Left lung (tissue), 10 donors: ENCODE measurements around the gene AKR1B15. TPM values are rescaled to one million over a fixed set of nuclear protein-coding genes. Genes with fewer than 3 reads are reported as not detected.

Experiments
- ATAC-seq: fragments of 200-7000 bp; cut with Tn5 transposase; one replicate; pipeline ENCODE4 v1.9.1; 2020; ENCODE audit warnings: moderate library complexity
- DNase-seq, 4 donors: peaks; one replicate each; pipeline ENCODE4 v3.0.0-alpha.2; 2013 to 2020
- H3K27ac ChIP-seq, 2 donors: fragments of 200-600 bp; sonication (generic) in 1 of 2; one replicate each; pipeline versions ENCODE4 v1.5.0 to v1.8.0; 2020 to 2021
- H3K27me3 ChIP-seq, 2 donors: fragments of 200-600 bp; sonication (generic) in 1 of 2; one replicate each; pipeline versions ENCODE4 v1.5.0 to v1.8.0; 2020 to 2021
- H3K36me3 ChIP-seq, 2 donors: fragments of 200-600 bp; sonication (generic) in 1 of 2; one replicate each; pipeline versions ENCODE4 v1.5.0 to v1.8.0; 2020 to 2021
- H3K4me1 ChIP-seq, 2 donors: fragments of 200-600 bp; one replicate each; pipeline ENCODE4 v1.8.0; 2021
- H3K4me3 ChIP-seq, 2 donors: fragments of 200-600 bp; sonication (generic) in 1 of 2; one replicate each; pipeline versions ENCODE4 v1.5.0 to v1.8.0; 2020 to 2021; ENCODE audit warnings: mild to moderate bottlenecking in 1 of 2
- H3K9me3 ChIP-seq, 2 donors: fragments of 200-600 bp; sonication (generic) in 1 of 2; one replicate each; pipeline versions ENCODE4 v1.5.0 to v1.8.0; 2020 to 2021
- intact Hi-C, 2 donors: fragments of 100-400 bp; cut with DNase I; formaldehyde crosslinking; loops; one replicate each; pipeline versions ENCODE4 v1.11.2 to v1.14.2; 2022
- polyA plus RNA-seq, 6 donors: library from polyadenylated mRNA; unstranded; fragments of 120-200 nt; gene quantifications; one replicate each; pipeline ENCODE4 v1.2.1, GENCODE V29; 2013; ENCODE audit not compliant: insufficient read length in 6 of 6
- total RNA-seq, 2 donors: library from RNA; stranded (reverse); fragmentation: NEBNext Ultra II Directional; extraction: Animal tissue kit (Norgen Biotek cat#: 25700); gene quantifications; one replicate each; pipeline ENCODE4 v1.2.1, GENCODE V29; 2021
- TF ChIP-seq, protein P1 (sequence below), 2 donors: fragments of 200-600 bp; sonication (generic) in 1 of 2; IDR thresholded peaks; one replicate each; pipeline versions ENCODE4 v1.5.0 to v1.8.0; 2021; ENCODE audit warnings: antibody characterized with exemption in 2 of 2
- donor health status: DM: no; HTN: yes; CAD: no.
- donor health status: DM: no; HTN: no; CAD: no.

Gene AKR1B15
- total and polyA plus RNA-seq, 8 donors = 0.09 to 0.19 (median 0.14) TPM; not detected in 3

DNA sequence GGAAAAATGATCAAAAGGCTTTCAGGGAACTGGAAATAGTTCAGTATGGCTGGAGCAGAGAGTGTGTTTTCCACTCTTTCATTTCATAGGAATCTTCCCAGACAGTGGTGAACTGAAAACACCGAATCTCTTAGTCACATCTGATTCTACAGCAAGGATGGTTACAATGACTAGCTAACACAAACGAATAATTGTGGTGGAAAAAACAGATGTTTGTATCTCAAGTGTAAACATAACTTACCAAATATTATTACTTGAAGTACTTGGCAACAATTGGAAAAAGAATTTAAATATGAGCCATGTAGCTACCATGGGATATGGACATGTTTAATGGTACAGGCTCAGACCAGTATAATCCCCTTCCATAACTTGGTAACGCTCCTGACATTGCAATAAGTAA lies 76.6 kb downstream of the AKR1B15 start:
- Histone ChIP-seq H3K27ac (no peak overlapping the region), H3K4me1 (no peaks in the 10 kb centered on the region), H3K4me3 (no peak overlapping the region), H3K36me3 (no peaks in the 10 kb centered on the region), H3K9me3 (no peaks in the 10 kb centered on the region), H3K27me3 (peaks cover 0 to 20% of the 10 kb centered on the region in 2 donors)
- DNase-seq (no peak), ATAC-seq (no peak)
- intact Hi-C loops = no loop called here
- TF ChIP-seq, protein P1, sequence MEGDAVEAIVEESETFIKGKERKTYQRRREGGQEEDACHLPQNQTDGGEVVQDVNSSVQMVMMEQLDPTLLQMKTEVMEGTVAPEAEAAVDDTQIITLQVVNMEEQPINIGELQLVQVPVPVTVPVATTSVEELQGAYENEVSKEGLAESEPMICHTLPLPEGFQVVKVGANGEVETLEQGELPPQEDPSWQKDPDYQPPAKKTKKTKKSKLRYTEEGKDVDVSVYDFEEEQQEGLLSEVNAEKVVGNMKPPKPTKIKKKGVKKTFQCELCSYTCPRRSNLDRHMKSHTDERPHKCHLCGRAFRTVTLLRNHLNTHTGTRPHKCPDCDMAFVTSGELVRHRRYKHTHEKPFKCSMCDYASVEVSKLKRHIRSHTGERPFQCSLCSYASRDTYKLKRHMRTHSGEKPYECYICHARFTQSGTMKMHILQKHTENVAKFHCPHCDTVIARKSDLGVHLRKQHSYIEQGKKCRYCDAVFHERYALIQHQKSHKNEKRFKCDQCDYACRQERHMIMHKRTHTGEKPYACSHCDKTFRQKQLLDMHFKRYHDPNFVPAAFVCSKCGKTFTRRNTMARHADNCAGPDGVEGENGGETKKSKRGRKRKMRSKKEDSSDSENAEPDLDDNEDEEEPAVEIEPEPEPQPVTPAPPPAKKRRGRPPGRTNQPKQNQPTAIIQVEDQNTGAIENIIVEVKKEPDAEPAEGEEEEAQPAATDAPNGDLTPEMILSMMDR (IDR thresholded peaks at IDR 0.05) = no peak

DNA sequence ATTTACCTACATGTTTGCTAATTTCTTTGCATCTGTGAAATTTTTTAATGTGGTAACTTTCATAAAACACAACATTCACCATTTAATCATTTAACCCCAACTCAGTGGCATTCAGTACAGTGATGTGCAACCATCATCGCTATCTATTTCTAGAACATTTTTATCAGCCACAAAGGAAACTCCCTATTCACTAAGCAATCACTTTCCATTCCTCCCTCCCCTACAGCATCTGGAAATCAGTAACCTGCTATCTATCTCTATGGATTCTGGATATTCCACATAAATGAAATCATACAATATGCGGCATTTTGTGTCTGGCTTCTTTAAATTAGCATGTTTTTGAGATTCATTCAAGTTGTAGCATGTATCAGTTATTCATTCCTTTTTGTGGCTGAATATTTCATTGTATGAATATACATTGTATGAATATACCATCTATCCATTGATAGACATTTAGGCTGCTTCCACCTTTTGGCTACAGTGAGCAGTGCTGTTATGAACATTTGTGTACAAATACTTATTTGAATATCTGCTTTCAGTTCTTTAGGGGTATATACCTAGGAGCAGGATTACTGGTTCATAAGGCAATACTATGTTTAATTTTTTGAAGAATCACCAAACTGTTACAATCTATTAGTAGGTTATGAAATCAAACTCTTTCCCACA lies 78.3 kb downstream of the AKR1B15 start:
- ATAC-seq (no peak), DNase-seq (no peak)
- peaks cover 0 to 20% of the 10 kb centered on the region in 2 donors for H3K27me3 ChIP-seq
- H3K36me3 ChIP-seq = no peaks in the 10 kb centered on the region
- intact Hi-C loops = no loop called here
- no peaks in the 10 kb centered on the region for H3K4me1 ChIP-seq
- H3K4me3 ChIP-seq = no peak overlapping the region
- TF ChIP-seq, protein P1 (IDR thresholded peaks at IDR 0.05) = no peak
- H3K27ac ChIP-seq = no peak overlapping the region
- H3K9me3 ChIP-seq = no peaks in the 10 kb centered on the region

DNA sequence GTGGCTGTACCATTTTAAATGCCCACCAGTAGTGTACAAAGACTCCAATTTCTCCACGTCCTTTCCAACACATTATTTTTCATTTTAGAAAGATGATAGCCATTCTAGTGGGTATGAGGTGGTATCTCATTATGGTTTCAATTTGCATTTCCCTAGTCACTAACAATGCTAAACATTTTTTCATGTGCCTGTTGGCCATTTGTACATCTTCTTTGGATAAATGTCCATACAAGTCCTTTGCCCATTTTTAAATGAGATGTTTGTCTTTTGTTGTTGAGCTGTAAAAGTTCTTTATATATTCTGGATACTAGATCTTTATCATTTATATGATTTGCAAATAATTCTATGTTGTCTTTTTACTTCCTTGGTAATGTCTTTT lies 78.9 kb downstream of the AKR1B15 start:
- TF ChIP-seq, protein P1 (IDR thresholded peaks at IDR 0.05) = no peak
- H3K4me1 ChIP-seq = no peaks in the 10 kb centered on the region

DNA sequence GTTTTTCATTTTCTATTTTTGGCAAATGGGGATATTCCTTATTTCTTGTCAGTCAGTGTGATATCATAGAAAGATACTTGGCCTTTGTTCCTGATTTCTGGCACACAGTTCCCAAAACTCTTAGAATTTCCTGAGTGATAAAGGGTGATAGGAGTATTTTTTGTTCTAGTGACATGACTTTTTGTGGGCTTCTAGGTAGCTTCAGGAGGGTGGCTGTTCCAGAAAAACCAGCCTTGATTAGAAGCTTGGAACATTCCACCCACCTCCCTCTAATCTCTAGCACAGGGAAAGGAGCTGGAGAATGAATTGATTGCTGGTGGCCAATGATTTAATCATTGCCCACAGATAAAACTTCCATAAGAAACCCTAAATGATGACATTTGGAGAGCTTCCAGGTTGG lies 80.5 kb downstream of the AKR1B15 start:
- peaks cover 0 to 20% of the 10 kb centered on the region in 2 donors for H3K27me3 ChIP-seq
- no peak overlapping the region for H3K27ac ChIP-seq
- TF ChIP-seq, protein P1 (IDR thresholded peaks at IDR 0.05) = no peak
- H3K4me3 ChIP-seq = no peak overlapping the region
- H3K9me3 ChIP-seq = no peaks in the 10 kb centered on the region
- no peaks in the 10 kb centered on the region for H3K36me3 ChIP-seq
- peaks cover 0 to 8% of the 10 kb centered on the region in 2 donors for H3K4me1 ChIP-seq
- DNase-seq (no peak), ATAC-seq (no peak)
- intact Hi-C loops = no loop called here

More for the DNA sequence above, 78.9 kb downstream of the AKR1B15 start:
- intact Hi-C loops = no loop called here
- Histone ChIP-seq H3K4me3 (no peak overlapping the region), H3K9me3 (no peaks in the 10 kb centered on the region), H3K36me3 (no peaks in the 10 kb centered on the region), H3K27ac (no peak overlapping the region), H3K27me3 (peaks cover 0 to 20% of the 10 kb centered on the region in 2 donors)
- DNase-seq (no peak), ATAC-seq (no peak)

Other genes starting within 250 kb of the AKR1B15 start
- 10 to 100 TPM; 14.3 to 20.0 TPM for gene SLC35B4, start 232.2 kb upstream of the AKR1B15 start, total RNA-seq
- 10 to 100 TPM; 19.8 to 33.1 (median 23.2) TPM for gene SLC35B4, start 232.2 kb upstream of the AKR1B15 start, polyA plus RNA-seq
- gene AKR1B1, start 90.0 kb upstream of the AKR1B15 start, total RNA-seq = 10 to 100 TPM; 79.1 to 85.0 TPM
- gene AKR1B1, start 90.0 kb upstream of the AKR1B15 start, polyA plus RNA-seq = 10 to 100 TPM; 63.8 to 71.5 (median 67.5) TPM
- gene AKR1B10, start 21.5 kb upstream of the AKR1B15 start, total RNA-seq = not detected
- under 1 TPM in 3 of 6 donors, not detected in 3; 0.13 to 0.32 (median 0.22) TPM for gene AKR1B10, start 21.5 kb upstream of the AKR1B15 start, polyA plus RNA-seq
- gene BPGM, start 97.7 kb downstream of the AKR1B15 start, total RNA-seq = 10 to 100 TPM; 16.0 to 18.6 TPM
- 10 to 100 TPM; 22.9 to 38.9 (median 28.2) TPM for gene BPGM, start 97.7 kb downstream of the AKR1B15 start, polyA plus RNA-seq
- gene CALD1, start 230.5 kb downstream of the AKR1B15 start, total RNA-seq = 100 to 1,000 TPM; 137 to 208 TPM
- gene CALD1, start 230.5 kb downstream of the AKR1B15 start, polyA plus RNA-seq = 100 to 1,000 TPM; 220 to 248 (median 226) TPM